B cell (primary cell): ENCODE results near the gene IFNGR1. TPM values are rescaled to one million over a fixed set of nuclear protein-coding genes. Genes with fewer than 3 reads are reported as not detected.

ENCODE experiments used
- ATAC-seq: fragments of 200-7000 bp; cut with Tn5 transposase; one replicate; pipeline ENCODE4 v1.10.0; 2021; ENCODE audit warnings: low read depth, mild to moderate bottlenecking, moderate number of reproducible peaks, moderate library complexity
- CTCF ChIA-PET: fragments of 350-600 bp; sonication (Branson Sonifier 250); formaldehyde crosslinking; loops from one replicate; lab custom pipeline; 2021; ENCODE audit warnings: antibody characterized with exemption, inconsistent platforms; lab: Charles Lee
- POLR2A ChIA-PET: fragments of 350-600 bp; sonication (Branson Sonifier 250); formaldehyde crosslinking; loops from one replicate; lab custom pipeline; 2021; ENCODE audit warnings: antibody characterized with exemption; lab: Charles Lee
- DNase-seq: peaks from one replicate; pipeline ENCODE4 v3.0.0; 2013
- H2AFZ ChIP-seq: 2 replicates; pipeline ENCODE4 v1.6.1; 2012; ENCODE audit warnings: mild to moderate bottlenecking, low read depth, low read length; ENCODE audit not compliant: insufficient read depth, poor library complexity, severe bottlenecking
- H3K27ac ChIP-seq, 2 donors: 1 replicate in 1 of 2; 2 replicates in 1 of 2; pipeline ENCODE4 v1.5.1; 2012 to 2013; ENCODE audit warnings: low read length in 2 of 2, mild to moderate bottlenecking in 2 of 2, moderate library complexity in 1 of 2
- H3K27me3 ChIP-seq, 4 experiments: fragments of 200-600 bp in 1 of 4; sonication (generic) in 1 of 4; replicated peaks in 1 of 4; 1 replicate in 2 of 4; 2 replicates in 2 of 4; pipeline versions ENCODE4 v1.6.1 to v1.7.0; 2013 to 2016; ENCODE audit warnings: low read length in 3 of 4, mild to moderate bottlenecking in 2 of 4, mixed read lengths in 1 of 4, moderate library complexity in 1 of 4; ENCODE audit not compliant: insufficient read depth in 4 of 4, control insufficient read depth in 3 of 4; ENCODE audit errors: control extremely low read depth in 1 of 4
- H3K36me3 ChIP-seq, 2 experiments: replicated peaks in 1 of 2; 1 replicate in 1 of 2; 2 replicates in 1 of 2; pipeline versions ENCODE4 v1.6.1 to v1.7.1; 2013; ENCODE audit warnings: low read length in 1 of 2; ENCODE audit not compliant: insufficient read depth in 2 of 2, control insufficient read depth in 1 of 2; ENCODE audit errors: control extremely low read depth in 1 of 2, extremely low read depth in 1 of 2
- H3K4me1 ChIP-seq, 2 donors: fragments of 200-600 bp in 1 of 2; sonication (generic) in 1 of 2; 1 replicate in 1 of 2; 2 replicates in 1 of 2; pipeline versions ENCODE4 v1.5.1 to v1.6.1; 2013 to 2017; ENCODE audit warnings: low read length in 2 of 2; ENCODE audit not compliant: control insufficient read depth in 2 of 2, insufficient read depth in 2 of 2
- H3K4me2 ChIP-seq: replicated peaks from 2 replicates; pipeline ENCODE3; 2012; ENCODE audit warnings: mild to moderate bottlenecking, low read depth, low read length; ENCODE audit not compliant: poor library complexity, severe bottlenecking
- H3K4me3 ChIP-seq, 5 experiments: fragments of 200-600 bp in 1 of 5; sonication (generic) in 1 of 5; 1 replicate in 3 of 5; 2 replicates in 2 of 5; pipeline versions ENCODE4 v1.5.1 to v1.7.0; 2011 to 2016; ENCODE audit warnings: low read length in 4 of 5, mild to moderate bottlenecking in 4 of 5, low read depth in 2 of 5, control low read depth in 1 of 5, moderate library complexity in 1 of 5; ENCODE audit not compliant: insufficient read depth in 1 of 5; ENCODE audit errors: control extremely low read depth in 1 of 5, extremely low read depth in 1 of 5
- H3K79me2 ChIP-seq: fragments of 200-600 bp; sonication (generic); one replicate; pipeline ENCODE4 v1.6.0; 2016; ENCODE audit warnings: low read length; ENCODE audit not compliant: control insufficient read depth, insufficient read depth
- H3K9ac ChIP-seq: fragments of 200-600 bp; sonication (generic); 2 replicates; pipeline ENCODE4 v1.6.1; 2017; ENCODE audit warnings: mild to moderate bottlenecking, low read length, moderate library complexity
- H3K9me3 ChIP-seq, 3 donors: one replicate each; pipeline versions ENCODE4 v1.6.1 to v1.7.1; 2013; ENCODE audit warnings: low read length in 2 of 3; ENCODE audit not compliant: control insufficient read depth in 2 of 3, insufficient read depth in 1 of 3; ENCODE audit errors: control extremely low read depth in 1 of 3
- H4K20me1 ChIP-seq: 2 replicates; pipeline ENCODE4 v1.6.0; 2012; ENCODE audit warnings: mild to moderate bottlenecking, low read length; ENCODE audit not compliant: insufficient read depth, control insufficient read depth, poor library complexity, severe bottlenecking
- H3K27ac Mint-ChIP-seq: one replicate; pipeline ENCODE4 v1.8.0; 2021; ENCODE audit warnings: mixed read lengths
- H3K27me3 Mint-ChIP-seq: one replicate; pipeline ENCODE4 v1.8.0; 2021; ENCODE audit warnings: mixed read lengths
- H3K4me1 Mint-ChIP-seq: one replicate; pipeline ENCODE4 v1.8.0; 2021; ENCODE audit warnings: mixed read lengths
- H3K4me3 Mint-ChIP-seq: one replicate; pipeline ENCODE4 v1.8.0; 2021; ENCODE audit warnings: mixed read lengths
- H3K9me3 Mint-ChIP-seq: one replicate; pipeline ENCODE4 v1.8.0; 2022; ENCODE audit warnings: mixed read lengths; ENCODE audit not compliant: insufficient read depth
- CTCF ChIP-seq: fragments of 200-600 bp; IDR thresholded peaks from one replicate; pipeline ENCODE4 v1.8.0; 2022; ENCODE audit warnings: antibody characterized with exemption, mild to moderate bottlenecking
- EZH2 ChIP-seq: IDR thresholded peaks from 2 replicates; pipeline ENCODE4 v1.6.1; 2012; ENCODE audit warnings: borderline replicate concordance, low read depth, mild to moderate bottlenecking, moderate library complexity, low read length; ENCODE audit not compliant: insufficient read depth, poor library complexity, severe bottlenecking
- WGBS: methylation state at CpG from one replicate; pipeline ENCODE4 v1.1.5; 2013; ENCODE audit warnings: missing lambda C conversion rate; ENCODE audit not compliant: insufficient coverage; 5-methylcytosine and 5-hydroxymethylcytosine counted together
- intact Hi-C: fragments of 100-400 bp; cut with micrococcal nuclease; formaldehyde crosslinking; loops from one replicate; pipeline ENCODE4 v1.10.0; 2022
- polyA plus RNA-seq: library from polyadenylated mRNA; depleted of rRNA; stranded (reverse); fragments of >200 nt; gene quantifications from 2 replicates; pipeline ENCODE4 v1.2.3, GENCODE V29; 2012
- total RNA-seq, 2 donors: library from RNA; stranded (reverse); fragments of 120-200 nt in 1 of 2; gene quantifications; 1 replicate in 1 of 2; 2 replicates in 1 of 2; pipeline versions ENCODE4 v1.2.3 to v1.2.4, GENCODE V29; 2013 to 2022

Gene IFNGR1
- total and polyA plus RNA-seq, 2 donors (not counting 1 experiment from before 2014, with no cell fraction given): 24.5 to 48.2 TPM

- H3K27ac Mint-ChIP-seq: no peak overlapping the region
- Histone ChIP-seq H3K36me3 (no peaks in the 10 kb centered on the region), H3K4me1 (peaks cover 9 to 10% of the 10 kb centered on the region in 2 donors), H2AFZ (peak overlapping the region; percentile 30), H3K27ac (peak overlapping the region in 1 of 2 donors; percentile 29), H3K4me2 (peak overlapping the region; percentile 28), H4K20me1 (no peaks in the 10 kb centered on the region), H3K9ac (no peak overlapping the region), H3K9me3 (peaks cover 0 to 9% (median 0%) of the 10 kb centered on the region in 3 donors), H3K4me3 (no peak overlapping the region), H3K27me3 (no peaks in the 10 kb centered on the region), H3K79me2 (no peaks in the 10 kb centered on the region)
- ChIA-PET POLR2A (no interaction called here), CTCF (interaction anchor here (0.7 kb wide), 1 partner anchor 11 kb away, joined by 3 read pairs; no protein-coding TSS in a partner anchor)
- peaks cover 2% of the 10 kb centered on the region for H3K9me3 Mint-ChIP-seq
- intact Hi-C loops: loop anchor here (2.0 kb wide), 1 partner anchor 14 kb away; no protein-coding TSS in a partner anchor
- peaks cover 14% of the 10 kb centered on the region for H3K4me1 Mint-ChIP-seq
- H3K4me3 Mint-ChIP-seq: no peak overlapping the region
- H3K27me3 Mint-ChIP-seq: no peaks in the 10 kb centered on the region
- 28% methylated on average over 4 of the region's 4 CpGs for WGBS
- ATAC-seq: peak; percentile 88
- TF ChIP-seq CTCF (no peak), EZH2 (no peak)
- peak; percentile 65 for DNase-seq
Measured at GRCh38 chr6:137248702-137249101, 29.5 kb upstream of the IFNGR1 start.

DNA sequence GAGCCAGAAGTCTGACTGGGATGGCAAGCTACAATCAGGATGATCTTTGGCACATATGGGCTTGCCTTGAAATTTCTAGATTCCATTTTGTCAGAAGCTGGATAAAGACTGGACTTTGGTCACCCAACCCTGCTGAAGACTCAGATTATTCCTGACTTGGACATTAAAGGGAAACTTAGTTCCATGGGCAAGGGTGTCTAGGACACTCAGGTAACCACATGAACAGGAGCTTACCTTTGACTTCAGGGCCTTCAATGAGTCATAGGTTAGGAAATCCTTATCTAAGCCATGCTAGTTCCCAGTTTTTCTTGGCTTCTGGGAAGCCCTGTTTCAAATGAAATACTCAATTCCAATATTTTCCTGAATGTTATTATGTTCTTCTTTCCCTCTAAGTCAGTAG is 28.5 kb upstream of the IFNGR1 start:
- H3K27me3 Mint-ChIP-seq: no peaks in the 10 kb centered on the region

More for the DNA sequence above, 28.5 kb upstream of the IFNGR1 start:
- ATAC-seq (no peak), DNase-seq (no peak)
- no peaks in the 10 kb centered on the region for H3K27me3 ChIP-seq
- peaks cover 14% of the 10 kb centered on the region for H3K4me1 Mint-ChIP-seq
- H3K9me3 ChIP-seq: peaks cover 0 to 7% (median 0%) of the 10 kb centered on the region in 3 donors
- no peak overlapping the region for H3K4me3 Mint-ChIP-seq
- no peaks in the 10 kb centered on the region for H4K20me1 ChIP-seq
- H3K4me3 ChIP-seq: no peak overlapping the region
- no peak overlapping the region for H2AFZ ChIP-seq
- no peak overlapping the region for H3K27ac Mint-ChIP-seq
- peaks cover 9 to 10% of the 10 kb centered on the region in 2 donors for H3K4me1 ChIP-seq
- H3K79me2 ChIP-seq: no peaks in the 10 kb centered on the region
- TF ChIP-seq EZH2 (no peak), CTCF (no peak)
- peaks cover 2% of the 10 kb centered on the region for H3K9me3 Mint-ChIP-seq
- no peak overlapping the region for H3K9ac ChIP-seq
- intact Hi-C loops: loop anchor here (2.0 kb wide), 1 partner anchor 13 kb away; no protein-coding TSS in a partner anchor
- H3K27ac ChIP-seq: no peak overlapping the region
- ChIA-PET POLR2A (no interaction called here), CTCF (no interaction called here)
- H3K4me2 ChIP-seq: no peak overlapping the region
- H3K36me3 ChIP-seq: no peaks in the 10 kb centered on the region
